SH-SY5Y (cell line): Measurements from ENCODE around the gene SIPA1L3.

Source experiments
- GATA2 ChIP-seq: IDR thresholded peaks from 2 replicates; pipeline ENCODE4 v1.6.1; 2011; ENCODE audit warnings: mild to moderate bottlenecking, low read depth, low read length
- GATA3 ChIP-seq: IDR thresholded peaks from 2 replicates; pipeline ENCODE4 v1.6.1; 2011; ENCODE audit warnings: low read depth, mild to moderate bottlenecking, low read length, moderate library complexity

DNA sequence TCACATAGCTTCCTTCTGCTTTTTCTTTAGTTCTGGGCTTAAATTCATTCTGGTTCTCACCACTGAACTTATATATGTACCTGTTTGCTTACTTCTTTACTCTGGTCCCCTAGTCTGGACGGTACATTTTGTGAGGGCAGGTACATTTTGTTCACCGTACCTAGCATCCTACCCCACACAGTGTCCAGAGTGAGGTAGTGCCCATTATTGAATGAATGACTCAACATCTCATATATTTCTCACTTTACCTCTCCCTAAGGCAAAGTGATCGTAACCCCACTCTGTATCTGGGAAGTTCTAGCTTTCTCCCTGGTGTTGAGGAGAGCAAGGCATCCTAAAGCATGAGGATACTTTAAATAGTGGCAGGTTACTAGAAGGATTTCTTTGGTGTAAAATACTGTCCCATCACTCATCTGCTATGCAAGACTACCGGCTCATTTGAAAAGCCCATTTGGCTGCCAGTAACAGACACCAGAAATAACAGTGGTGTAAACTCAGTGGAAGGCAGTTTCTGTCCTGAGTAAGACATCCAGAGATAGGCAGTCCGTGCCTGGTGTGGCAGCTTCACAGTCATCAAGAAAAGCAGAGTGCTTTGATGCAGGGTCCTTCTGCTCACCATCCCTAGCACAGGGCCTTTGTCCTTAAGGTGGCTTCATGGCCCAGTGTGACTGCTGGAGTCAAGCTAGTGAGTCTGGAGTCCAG, 111.8 kb downstream of the SIPA1L3 start:
- TF ChIP-seq GATA2 (no peak), GATA3 (no peak)
